GM15510 (cell line): Measurements from ENCODE around the gene ACTL8.

Experiments
- POLR2A ChIP-seq: IDR thresholded peaks from 3 replicates; pipeline ENCODE4 v1.6.1; 2011; ENCODE audit warnings: borderline replicate concordance; ENCODE audit not compliant: insufficient read length; ENCODE audit errors: extremely low read depth

ACTL8 gene

DNA sequence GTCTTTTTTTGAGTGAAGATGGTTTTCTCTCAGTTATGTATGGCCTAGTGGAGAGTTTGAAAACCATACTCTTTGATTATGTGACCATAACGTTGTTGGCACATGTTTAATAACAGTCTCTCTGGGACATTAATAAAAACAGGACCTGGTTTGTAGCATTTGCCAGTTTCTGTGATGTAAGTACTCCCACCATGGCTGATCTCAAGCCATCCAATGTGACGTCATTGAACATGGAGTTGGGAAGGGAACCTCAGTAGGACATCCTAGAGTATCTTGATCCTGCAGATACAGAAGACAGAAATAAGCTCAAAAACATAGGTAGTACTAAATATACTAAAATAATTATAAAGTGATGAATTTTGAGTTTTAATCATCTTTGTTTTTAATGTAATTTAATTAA lies 107.0 kb downstream of the ACTL8 start:
- no peak for TF ChIP-seq POLR2A

DNA sequence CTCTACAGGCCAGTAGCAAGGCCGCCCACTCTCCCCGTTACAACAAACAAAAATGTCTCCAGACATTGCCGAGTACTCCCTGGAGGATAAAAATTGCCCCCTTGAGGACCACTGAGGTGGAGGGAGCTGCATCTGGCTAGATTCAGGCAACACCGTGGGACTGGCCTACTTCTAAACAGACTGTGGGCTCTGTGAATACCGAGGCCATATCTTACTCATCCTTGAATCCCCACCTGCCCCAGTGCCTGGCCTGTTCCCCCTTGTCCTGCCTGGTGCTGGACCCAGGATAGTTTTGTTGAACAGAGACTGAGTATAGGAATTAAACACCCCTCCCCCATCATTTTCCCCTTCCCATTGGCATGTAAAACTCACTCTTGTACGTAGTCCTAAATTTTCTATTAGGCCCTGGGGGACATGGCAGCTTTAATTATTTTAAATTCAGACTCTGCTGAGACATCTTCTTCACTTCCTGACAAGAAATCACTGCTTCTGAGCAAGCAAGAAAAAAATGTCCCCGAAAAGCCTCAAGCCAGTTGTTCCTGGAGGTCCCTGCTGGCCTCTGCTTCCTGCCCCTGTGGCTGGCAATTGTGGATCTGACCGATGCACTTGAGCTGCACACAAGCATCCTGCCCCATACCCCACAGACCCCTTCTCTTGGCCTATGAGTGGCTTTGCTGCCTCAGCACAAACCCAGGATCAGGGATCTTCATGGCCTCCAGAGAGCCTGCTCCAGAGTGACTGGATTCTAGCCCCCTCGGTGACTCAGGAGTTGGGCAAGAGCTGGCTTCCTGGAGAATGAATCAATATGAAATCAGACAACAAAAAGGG lies 111.0 kb downstream of the ACTL8 start:
- no peak for TF ChIP-seq POLR2A

DNA sequence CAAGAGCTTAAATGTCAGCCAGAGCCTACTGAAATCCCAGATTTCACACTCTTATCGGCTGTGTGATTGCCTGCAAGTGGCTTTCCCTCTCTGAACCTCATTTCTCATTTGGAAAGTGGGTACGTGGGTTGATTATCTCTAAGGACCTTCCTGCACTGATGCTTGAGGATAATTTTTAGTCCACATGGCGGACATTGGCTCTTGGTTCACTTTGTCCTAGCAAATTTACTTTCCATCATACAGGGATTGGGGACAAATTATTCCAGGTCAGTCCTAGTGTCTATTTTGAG lies 111.6 kb downstream of the ACTL8 start:
- TF ChIP-seq POLR2A = no peak

DNA sequence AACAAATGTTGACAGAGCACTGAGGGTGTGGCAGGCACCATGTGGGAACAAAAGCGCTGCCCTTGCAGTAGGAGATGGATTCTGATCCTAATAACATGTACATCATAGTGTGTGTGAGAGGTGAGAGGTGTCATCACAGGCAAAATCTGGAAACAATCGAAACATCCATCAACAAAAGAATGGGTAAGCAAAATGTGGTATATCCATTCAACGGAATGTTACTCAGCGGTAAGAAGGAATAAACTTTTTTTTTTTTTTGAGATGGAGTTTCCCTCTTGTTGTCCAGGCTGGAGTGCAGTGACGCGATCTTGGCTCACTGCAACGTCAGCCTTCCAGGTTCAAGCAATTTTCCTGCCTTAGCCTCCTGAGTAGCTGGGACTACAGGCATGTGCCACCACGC lies 112.3 kb downstream of the ACTL8 start:
- no peak for TF ChIP-seq POLR2A

DNA sequence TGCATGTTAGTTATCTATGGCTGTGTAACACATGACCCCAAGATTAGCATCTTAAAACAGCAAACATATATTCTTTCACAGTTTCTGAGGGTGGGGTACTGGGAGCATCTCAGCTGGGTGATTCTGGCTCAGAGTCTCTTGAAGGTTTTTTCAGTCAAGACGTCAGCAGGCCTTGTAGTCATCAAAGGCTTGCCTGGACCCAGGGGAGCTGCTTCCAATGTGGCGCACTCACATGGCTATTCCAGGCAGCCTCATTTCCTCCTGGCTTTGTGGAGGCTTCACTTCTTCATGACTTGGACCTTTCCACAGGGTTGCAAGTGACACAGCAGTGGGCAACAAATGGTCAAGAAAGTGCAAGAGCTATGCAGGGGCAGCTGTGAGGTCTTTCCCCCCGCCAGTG lies 114.7 kb downstream of the ACTL8 start:
- TF ChIP-seq POLR2A = no peak

DNA sequence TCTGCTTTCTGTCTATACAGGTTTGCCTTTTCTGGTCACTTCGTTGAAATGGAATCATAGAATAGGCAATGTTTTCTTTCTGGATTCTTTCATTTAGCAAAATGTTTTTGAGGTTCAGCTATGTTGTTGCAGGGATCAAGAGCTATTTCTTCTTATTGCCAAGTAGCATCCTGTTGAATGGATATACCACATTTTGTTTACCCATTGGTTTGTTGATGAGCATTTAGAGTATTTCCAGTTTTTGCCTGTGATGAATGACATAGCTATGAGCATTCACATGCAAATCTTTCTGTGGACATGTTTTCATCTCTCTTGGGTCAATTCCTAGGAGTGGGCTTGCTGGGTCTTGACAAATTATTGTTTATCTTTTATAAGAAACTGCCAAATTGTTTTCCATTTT lies 115.5 kb downstream of the ACTL8 start:
- no peak for TF ChIP-seq POLR2A

DNA sequence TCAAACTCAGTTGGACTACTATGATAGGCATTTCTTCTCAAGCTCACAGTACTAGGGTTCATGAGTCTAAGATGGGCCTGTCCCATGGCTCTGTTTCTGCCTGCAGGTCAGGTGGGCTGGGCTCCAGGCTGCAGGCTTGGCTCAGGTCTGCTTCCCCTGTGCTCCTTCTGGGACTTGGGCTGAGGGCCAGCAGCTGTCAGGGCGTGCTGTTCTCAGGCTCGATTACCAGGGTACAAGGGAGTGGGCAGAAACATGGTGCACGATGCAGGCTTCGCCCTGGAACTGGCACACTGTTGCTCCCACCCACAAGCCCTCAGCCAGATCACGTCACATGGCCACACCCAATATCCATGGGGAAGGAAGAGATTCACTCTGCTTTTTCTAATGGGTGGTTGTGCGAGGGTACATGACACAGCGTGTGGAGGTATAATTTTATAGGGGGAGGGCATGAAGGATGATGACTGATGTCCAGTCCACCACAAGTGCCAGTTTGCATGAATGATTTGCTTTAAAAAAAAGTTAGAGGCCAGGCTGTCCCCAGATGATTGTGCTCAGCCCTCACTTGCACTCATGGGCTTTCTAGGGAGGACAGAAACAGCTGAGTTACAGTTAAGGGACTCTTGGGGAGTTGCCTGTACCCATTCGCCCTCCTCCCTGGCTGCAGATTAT lies 118.0 kb downstream of the ACTL8 start:
- TF ChIP-seq POLR2A = no peak

DNA sequence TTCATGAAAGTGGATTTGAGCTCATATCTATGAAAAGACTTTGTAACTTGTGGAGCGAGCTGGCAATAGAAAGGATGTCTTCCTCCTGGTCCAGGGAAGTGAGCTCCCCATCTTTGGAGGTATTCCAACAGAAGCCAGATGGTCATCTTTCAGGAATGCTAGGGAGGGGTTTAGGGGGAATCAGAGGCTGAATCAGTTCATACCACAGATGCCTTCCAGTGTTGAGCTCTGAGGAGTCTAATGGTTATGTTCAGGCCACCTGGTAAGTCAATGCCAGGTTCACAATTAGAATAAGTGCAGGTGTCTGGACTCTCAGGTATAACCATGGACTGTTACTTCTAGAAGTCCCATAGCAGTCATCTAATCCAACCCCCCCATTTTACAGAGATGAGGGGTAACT lies 119.1 kb downstream of the ACTL8 start:
- no peak for TF ChIP-seq POLR2A

DNA sequence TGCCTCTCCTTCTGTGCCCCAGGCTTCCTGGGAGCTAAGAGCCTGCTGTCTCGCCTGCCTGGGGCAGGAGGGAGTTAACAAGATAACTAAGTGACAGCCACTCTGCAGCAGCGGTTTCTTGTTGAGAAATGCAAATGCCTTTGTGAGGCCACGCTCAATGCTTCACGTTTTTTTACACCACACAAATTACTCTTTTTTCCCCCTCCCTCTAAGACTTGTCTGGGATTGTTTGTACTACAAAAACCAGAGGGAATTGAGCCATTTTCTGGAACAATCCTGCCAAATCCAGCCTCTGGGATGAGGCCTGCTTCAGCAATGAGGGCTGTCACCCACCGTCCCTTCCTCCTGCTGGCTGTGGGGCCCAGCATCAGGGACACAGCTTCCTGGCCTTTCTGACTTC lies 119.6 kb downstream of the ACTL8 start:
- no peak for TF ChIP-seq POLR2A

DNA sequence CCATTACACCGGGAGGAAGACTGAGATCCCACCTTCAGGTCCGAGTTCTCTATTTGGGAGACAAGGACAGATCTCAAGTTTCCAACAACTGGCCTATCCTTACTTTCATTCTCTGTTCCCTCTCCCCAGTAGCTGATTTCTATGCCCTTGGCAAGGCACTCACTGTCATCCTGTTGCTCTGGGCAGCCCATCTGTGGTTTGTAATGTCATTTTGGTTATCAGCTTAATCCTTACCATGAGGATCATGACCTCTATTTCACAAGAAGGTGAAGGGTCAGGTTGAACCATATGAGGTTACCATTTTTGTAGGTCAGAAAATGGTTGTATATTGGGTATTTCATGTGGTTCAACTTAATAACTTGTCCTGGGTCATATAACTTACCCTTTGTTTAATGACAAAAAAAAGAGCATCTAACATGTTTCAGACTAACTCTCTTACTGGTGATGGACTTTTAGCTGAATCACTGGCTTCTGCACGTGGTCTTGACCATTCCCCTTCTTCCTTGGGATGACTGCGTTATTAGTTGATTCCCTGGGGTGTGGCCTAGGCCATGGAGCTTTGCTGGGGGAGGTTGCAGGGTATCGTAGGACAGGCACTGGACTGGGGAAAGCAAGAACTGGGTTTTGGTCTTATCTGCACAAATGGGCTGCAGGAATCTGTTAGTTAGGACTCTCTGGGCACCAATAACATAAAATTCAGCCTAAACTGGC lies 120.2 kb downstream of the ACTL8 start:
- TF ChIP-seq POLR2A = no peak

DNA sequence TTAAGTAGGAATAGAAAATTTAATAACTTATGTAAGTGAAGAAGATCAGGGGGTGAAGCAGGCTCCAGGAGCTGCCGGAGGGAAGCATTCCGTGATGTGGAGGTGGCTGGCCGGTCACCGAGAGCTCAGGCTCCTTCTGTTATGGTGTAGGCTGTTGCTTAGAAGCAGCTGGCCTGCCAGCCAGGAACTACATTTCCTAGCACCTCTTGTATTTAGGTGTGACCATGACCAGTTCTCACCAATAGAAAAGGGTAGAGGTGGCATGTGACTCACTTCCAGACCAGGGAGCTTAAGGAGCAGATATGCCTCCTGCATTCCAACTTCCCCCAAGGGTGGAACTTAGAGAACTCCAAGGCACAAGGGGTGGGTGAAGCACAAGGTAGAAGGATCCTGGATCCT lies 120.7 kb downstream of the ACTL8 start:
- TF ChIP-seq POLR2A = no peak
